ENCODE results near the gene CISTR. TPM values are rescaled to one million over a fixed set of nuclear protein-coding genes. Genes with fewer than 3 reads are reported as not detected.

CISTR gene
- total RNA-seq, 4 donors from 2014 or later: not detected

DNA sequence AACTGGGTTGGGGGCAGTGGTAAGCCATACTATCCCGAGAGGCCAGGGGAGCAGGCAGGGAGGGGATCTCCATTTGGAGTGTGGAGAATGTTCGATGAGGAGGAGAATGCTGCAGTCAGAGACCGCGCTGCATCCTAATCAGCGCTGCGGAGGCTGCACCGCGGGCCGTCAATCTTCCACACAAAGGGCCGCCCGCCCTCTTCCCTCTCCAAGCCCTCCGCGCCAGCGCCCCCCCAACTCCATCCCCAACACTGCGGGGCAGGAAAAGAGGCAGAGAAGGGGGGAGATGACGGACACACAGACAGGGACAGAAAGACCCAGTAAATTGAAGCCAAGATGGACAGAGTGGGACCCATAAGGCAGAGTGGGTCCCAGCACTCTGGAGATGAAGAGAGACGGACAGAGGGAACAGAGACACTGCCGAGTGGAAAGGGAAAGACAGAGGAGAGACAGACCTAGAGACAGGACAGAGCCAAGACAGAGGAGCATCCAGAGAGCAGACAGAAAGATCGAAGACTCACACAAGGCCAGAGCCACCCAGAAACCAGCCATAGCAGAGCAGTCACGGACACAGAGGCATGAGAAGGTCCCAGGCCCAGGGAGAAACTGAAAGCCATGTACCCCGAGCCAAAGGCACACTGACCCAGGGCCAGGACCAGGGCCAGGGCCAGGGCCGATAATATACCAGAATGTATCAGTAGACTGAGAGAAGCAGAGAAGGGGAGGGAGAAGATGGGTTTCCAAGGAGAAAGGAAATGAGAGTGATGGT lies 3.5 kb downstream of the CISTR start:
- no peaks in the 10 kb centered on the region for H3K9me3 ChIP-seq
- H3K27me3 ChIP-seq: peaks cover 91% of the 10 kb centered on the region
- in situ Hi-C loops (cut with MboI; ENCODE audit: low pct_ligation_motif_present in 1 of 4, low pct_unique_long_range_greater_than_20kb in 1 of 4, low sequenced_read_pairs in 3 of 4): loop anchor here in 1 of 4 donors (5.0 kb wide), 1 partner anchor 46 kb away; no protein-coding TSS in a partner anchor
- peaks cover 3 to 27% (median 17%) of the 10 kb centered on the region in 4 donors for H3K4me1 ChIP-seq
- H3K36me3 ChIP-seq: no peaks in the 10 kb centered on the region
- no peak overlapping the region for H3K4me3 ChIP-seq
- H3K27ac ChIP-seq: no peak overlapping the region
- TF ChIP-seq EP300 (IDR thresholded peaks at IDR 0.05; ENCODE audit: low read depth) (no peak), POLR2AphosphoS5 (IDR thresholded peaks at IDR 0.05) (no peak), POLR2A (IDR thresholded peaks at IDR 0.05) (no peak), CTCF (IDR thresholded peaks at IDR 0.05) (no peak)
- 36 to 53% methylated on average over 2 to 22 of the region's 22 CpGs for WGBS, 2 donors (ENCODE audit: low coverage in 1 of 2)
- intact Hi-C loops (cut with DNase I; ENCODE audit: low total_unique reads): loop anchor here (5.0 kb wide), 1 partner anchor 46 kb away; no protein-coding TSS in a partner anchor
- no peak for DNase-seq

DNA sequence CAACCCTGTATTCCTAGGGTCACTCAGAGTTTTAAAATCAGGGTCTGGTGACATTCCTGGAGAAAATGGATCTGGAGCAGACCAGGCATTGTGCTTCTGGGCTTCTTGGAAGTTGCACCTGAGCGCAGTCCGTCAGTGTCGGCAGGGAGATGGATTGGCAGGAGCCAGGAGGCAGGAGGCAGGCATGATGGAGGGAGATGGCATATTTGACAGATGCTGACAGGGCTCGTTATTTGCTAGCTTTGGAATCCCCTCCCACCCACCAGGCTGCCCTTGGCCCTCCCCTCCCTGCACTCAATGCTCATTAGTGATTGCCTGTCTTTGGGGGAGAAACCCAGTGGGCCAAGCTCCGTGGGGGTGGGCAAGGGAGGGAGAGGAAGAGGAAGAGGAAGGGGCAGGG lies 4.7 kb downstream of the CISTR start:
- Histone ChIP-seq H3K4me3 (no peak overlapping the region), H3K36me3 (no peaks in the 10 kb centered on the region), H3K27me3 (peaks cover 92% of the 10 kb centered on the region), H3K27ac (no peak overlapping the region), H3K9me3 (no peaks in the 10 kb centered on the region), H3K4me1 (peaks cover 3 to 26% (median 17%) of the 10 kb centered on the region in 4 donors)
- TF ChIP-seq CTCF (IDR thresholded peaks at IDR 0.05) (no peak), POLR2AphosphoS5 (IDR thresholded peaks at IDR 0.05) (no peak), EP300 (IDR thresholded peaks at IDR 0.05; ENCODE audit: low read depth) (no peak)
- WGBS, 2 donors (ENCODE audit: low coverage in 1 of 2): 38 to 49% methylated on average over 4 of the region's 5 CpGs
- DNase-seq: no peak
- in situ Hi-C loops (cut with MboI; ENCODE audit: low pct_ligation_motif_present in 1 of 4, low pct_unique_long_range_greater_than_20kb in 1 of 4, low sequenced_read_pairs in 3 of 4) (loop anchor here in 1 of 4 donors (5.0 kb wide), 1 partner anchor 45 kb away; no protein-coding TSS in a partner anchor), intact Hi-C loops (cut with DNase I; ENCODE audit: low total_unique reads) (loop anchor here (5.0 kb wide), 1 partner anchor 45 kb away; no protein-coding TSS in a partner anchor)

DNA sequence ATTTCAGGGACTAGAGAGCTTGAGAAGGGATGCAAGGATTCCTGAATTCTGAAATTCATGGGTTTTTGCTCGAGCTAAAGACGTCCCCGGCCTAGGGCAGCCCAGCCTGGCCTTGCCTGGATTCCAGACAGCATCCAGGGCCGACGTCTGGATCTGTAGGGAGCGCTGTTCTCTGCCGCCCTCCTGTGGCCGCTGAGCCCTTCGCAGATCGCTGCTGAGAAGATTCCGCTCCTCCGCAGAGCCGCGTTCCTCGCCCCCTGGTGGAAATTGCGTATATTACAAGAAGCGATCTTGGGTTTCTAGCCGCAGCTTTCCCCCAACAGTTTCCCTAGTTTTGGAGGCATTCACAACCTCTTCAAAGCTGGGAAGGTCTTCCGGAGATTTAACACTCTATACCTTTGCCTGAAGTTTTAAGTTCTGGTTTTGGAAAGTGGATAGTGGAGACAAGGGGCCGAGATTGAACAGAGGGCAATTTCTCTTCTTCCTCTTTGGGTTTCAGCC lies 5.1 kb downstream of the CISTR start:
- intact Hi-C loops (cut with DNase I; ENCODE audit: low total_unique reads): loop anchor here (5.0 kb wide), 1 partner anchor 44 kb away; no protein-coding TSS in a partner anchor
- 0% methylated on average over 1 to 20 of the region's 20 CpGs for WGBS, 2 donors (ENCODE audit: low coverage in 1 of 2)
- in situ Hi-C loops (cut with MboI; ENCODE audit: low pct_ligation_motif_present in 1 of 4, low pct_unique_long_range_greater_than_20kb in 1 of 4, low sequenced_read_pairs in 3 of 4): loop anchor here in 1 of 4 donors (5.0 kb wide), 1 partner anchor 44 kb away; no protein-coding TSS in a partner anchor
- Histone ChIP-seq H3K27me3 (peaks cover 92% of the 10 kb centered on the region), H3K36me3 (no peaks in the 10 kb centered on the region), H3K4me3 (no peak overlapping the region), H3K9me3 (no peaks in the 10 kb centered on the region), H3K27ac (no peak overlapping the region), H3K4me1 (peaks cover 0 to 21% (median 13%) of the 10 kb centered on the region in 4 donors)
- DNase-seq: peak; percentile 94
- no peak for TF ChIP-seq POLR2AphosphoS5 (IDR thresholded peaks at IDR 0.05)
- peak; percentile 99 to 100 (median 99) for TF ChIP-seq CTCF (IDR thresholded peaks at IDR 0.05)

- WGBS, 2 donors (ENCODE audit: low coverage in 1 of 2): 63 to 70% methylated on average over 6 of the region's 6 CpGs
- no peak for DNase-seq
- TF ChIP-seq EP300 (IDR thresholded peaks at IDR 0.05; ENCODE audit: low read depth) (no peak), POLR2A (IDR thresholded peaks at IDR 0.05) (no peak), POLR2AphosphoS5 (IDR thresholded peaks at IDR 0.05) (no peak), CTCF (IDR thresholded peaks at IDR 0.05) (no peak)
- in situ Hi-C loops (cut with MboI; ENCODE audit: low pct_ligation_motif_present in 1 of 4, low pct_unique_long_range_greater_than_20kb in 1 of 4, low sequenced_read_pairs in 3 of 4) (loop anchor here in 3 of 4 donors (5.0 kb wide), 1 partner anchor 42 kb away; no protein-coding TSS in a partner anchor), intact Hi-C loops (cut with DNase I; ENCODE audit: low total_unique reads) (loop anchor here (5.0 kb wide), 1 partner anchor 42 kb away; no protein-coding TSS in a partner anchor)
- Histone ChIP-seq H3K27ac (no peak overlapping the region), H3K9me3 (no peaks in the 10 kb centered on the region), H3K4me1 (peaks cover 0 to 13% (median 6%) of the 10 kb centered on the region in 4 donors), H3K4me3 (no peak overlapping the region), H3K27me3 (peaks cover 92% of the 10 kb centered on the region), H3K36me3 (no peaks in the 10 kb centered on the region)
These were observed 7.0 kb downstream of the CISTR start for GRCh38 chr12:53744751-53745150.
